Progenitor cell of endocrine pancreas (in vitro differentiated cells): ENCODE measurements around the gene ASS1. TPM values are rescaled to one million over a fixed set of nuclear protein-coding genes. Genes with fewer than 3 reads are reported as not detected.

Experiments used
- DNase-seq: peaks from one replicate; pipeline ENCODE4 v3.0.0; 2021; ENCODE audit warnings: low spot score; ENCODE audit not compliant: unreplicated experiment
- H3K27ac Mint-ChIP-seq: 2 replicates; pipeline ENCODE4 v1.8.0; 2021; ENCODE audit warnings: mild to moderate bottlenecking, moderate library complexity, mixed read lengths
- H3K27me3 Mint-ChIP-seq: 2 replicates; pipeline ENCODE4 v1.8.0; 2021; ENCODE audit warnings: mixed read lengths
- H3K36me3 Mint-ChIP-seq: 2 replicates; pipeline ENCODE4 v1.8.0; 2022; ENCODE audit warnings: mixed read lengths; ENCODE audit not compliant: insufficient read depth
- H3K4me1 Mint-ChIP-seq: 2 replicates; pipeline ENCODE4 v1.8.0; 2021; ENCODE audit warnings: low read depth, mixed read lengths
- H3K4me3 Mint-ChIP-seq: 2 replicates; pipeline ENCODE4 v1.8.0; 2021; ENCODE audit warnings: low read depth, mild to moderate bottlenecking, moderate library complexity, mixed read lengths
- H3K9me3 Mint-ChIP-seq: 2 replicates; pipeline ENCODE4 v1.8.0; 2021; ENCODE audit warnings: low read depth, mixed read lengths
- total RNA-seq: library from RNA; stranded (reverse); gene quantifications from 2 replicates; pipeline ENCODE4 v1.2.1, GENCODE V29; 2021
- TF ChIP-seq, protein P1 (sequence below): fragments of 200-600 bp; sonication (generic); IDR thresholded peaks from one replicate; pipeline ENCODE4 v1.5.0; 2021; ENCODE audit warnings: antibody characterized with exemption, mild to moderate bottlenecking; ENCODE audit not compliant: unreplicated experiment

ASS1 gene
- total RNA-seq, 1 donor from 2014 or later: 6.5 TPM

DNA sequence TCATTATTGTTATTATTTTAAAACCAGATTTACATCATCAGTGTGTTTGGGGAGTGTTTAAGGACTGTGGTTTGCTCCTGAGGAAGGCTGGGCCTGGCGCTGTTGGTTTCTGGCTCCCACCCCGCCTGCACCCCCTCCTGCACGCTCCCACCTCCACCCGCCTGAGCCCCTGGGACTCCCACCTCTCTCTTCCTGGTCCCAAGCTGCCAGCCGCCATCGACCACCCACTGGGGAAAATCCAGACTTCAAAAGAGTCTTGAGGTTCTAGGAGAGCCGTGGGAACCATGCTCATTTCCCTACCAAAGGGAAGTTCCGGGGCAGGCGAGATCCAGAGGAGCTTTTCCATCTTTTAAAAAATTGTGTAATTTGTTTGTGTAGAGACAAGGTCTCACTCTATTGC is 99.6 kb downstream of the ASS1 start:
- TF ChIP-seq, protein P1, sequence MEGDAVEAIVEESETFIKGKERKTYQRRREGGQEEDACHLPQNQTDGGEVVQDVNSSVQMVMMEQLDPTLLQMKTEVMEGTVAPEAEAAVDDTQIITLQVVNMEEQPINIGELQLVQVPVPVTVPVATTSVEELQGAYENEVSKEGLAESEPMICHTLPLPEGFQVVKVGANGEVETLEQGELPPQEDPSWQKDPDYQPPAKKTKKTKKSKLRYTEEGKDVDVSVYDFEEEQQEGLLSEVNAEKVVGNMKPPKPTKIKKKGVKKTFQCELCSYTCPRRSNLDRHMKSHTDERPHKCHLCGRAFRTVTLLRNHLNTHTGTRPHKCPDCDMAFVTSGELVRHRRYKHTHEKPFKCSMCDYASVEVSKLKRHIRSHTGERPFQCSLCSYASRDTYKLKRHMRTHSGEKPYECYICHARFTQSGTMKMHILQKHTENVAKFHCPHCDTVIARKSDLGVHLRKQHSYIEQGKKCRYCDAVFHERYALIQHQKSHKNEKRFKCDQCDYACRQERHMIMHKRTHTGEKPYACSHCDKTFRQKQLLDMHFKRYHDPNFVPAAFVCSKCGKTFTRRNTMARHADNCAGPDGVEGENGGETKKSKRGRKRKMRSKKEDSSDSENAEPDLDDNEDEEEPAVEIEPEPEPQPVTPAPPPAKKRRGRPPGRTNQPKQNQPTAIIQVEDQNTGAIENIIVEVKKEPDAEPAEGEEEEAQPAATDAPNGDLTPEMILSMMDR: no peak
- H3K36me3 Mint-ChIP-seq: no peaks in the 10 kb centered on the region

DNA sequence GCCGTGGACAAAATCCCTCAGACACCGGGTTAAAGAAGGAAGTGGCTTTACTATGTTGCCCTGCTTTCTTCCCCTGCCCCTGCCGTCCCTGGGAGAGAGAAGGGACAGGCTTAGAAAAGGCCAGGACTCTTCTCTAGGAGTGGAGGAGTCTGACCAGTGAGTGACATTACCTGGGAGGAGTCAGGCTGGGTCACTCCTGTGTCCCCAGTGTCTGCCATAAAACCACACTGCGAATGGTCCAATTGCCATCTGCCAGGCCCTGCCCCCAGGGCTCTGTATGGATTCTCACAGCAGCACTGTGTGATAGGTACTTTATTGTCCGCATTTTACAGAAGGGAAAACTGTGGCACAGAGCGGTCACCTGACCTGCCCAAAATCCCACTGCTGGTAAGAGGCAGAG is 103.3 kb downstream of the ASS1 start:
- Mint-ChIP-seq H3K27me3 (peaks cover 17% of the 10 kb centered on the region), H3K4me1 (no peaks in the 10 kb centered on the region), H3K4me3 (no peak overlapping the region), H3K9me3 (peaks cover 5% of the 10 kb centered on the region), H3K36me3 (no peaks in the 10 kb centered on the region), H3K27ac (no peak overlapping the region)
- TF ChIP-seq, protein P1: no peak
- DNase-seq: no peak

More for the DNA sequence above, 99.6 kb downstream of the ASS1 start:
- Mint-ChIP-seq H3K9me3 (peaks cover 2% of the 10 kb centered on the region), H3K4me1 (no peaks in the 10 kb centered on the region), H3K4me3 (no peak overlapping the region), H3K27me3 (peaks cover 37% of the 10 kb centered on the region), H3K27ac (no peak overlapping the region)
- DNase-seq: no peak

DNA sequence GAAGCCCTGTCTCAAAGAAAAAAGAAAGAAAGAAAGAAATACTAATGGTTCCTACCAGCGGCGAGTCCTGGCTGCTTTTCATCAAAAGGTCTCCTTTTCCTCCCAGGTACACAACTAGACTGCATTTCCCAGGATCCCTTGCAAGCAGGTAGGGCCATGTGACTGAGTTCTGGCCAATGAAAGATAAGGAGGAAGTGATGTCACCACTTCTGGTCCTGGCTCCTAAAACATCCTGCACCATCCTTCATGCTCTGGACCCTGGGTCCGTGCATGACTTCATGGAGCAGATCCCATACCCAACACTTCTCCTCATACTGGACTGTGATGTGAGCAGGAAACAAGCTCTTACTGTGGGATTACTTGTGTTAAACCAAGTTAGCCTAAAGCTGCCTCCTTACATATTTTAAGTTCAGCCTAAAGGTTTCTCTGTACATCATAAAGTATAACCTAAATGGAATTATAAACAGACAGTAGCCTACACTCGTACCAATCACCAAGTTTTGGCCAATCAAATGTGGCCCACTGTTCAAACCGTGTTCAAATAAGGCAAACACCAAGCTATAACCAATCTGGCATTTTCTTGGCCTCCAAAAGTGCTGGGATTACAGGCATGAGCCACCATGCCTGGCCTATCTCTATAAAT is 104.5 kb downstream of the ASS1 start:
- H3K4me1 Mint-ChIP-seq: no peaks in the 10 kb centered on the region
- no peak for DNase-seq
- H3K4me3 Mint-ChIP-seq: no peak overlapping the region
- TF ChIP-seq, protein P1: no peak
- H3K27me3 Mint-ChIP-seq: peaks cover 9% of the 10 kb centered on the region
- no peak overlapping the region for H3K27ac Mint-ChIP-seq
- no peaks in the 10 kb centered on the region for H3K36me3 Mint-ChIP-seq
- peaks cover 5% of the 10 kb centered on the region for H3K9me3 Mint-ChIP-seq

Other genes starting within 250 kb of the ASS1 start
- 0.26 and 0.31 TPM in 2 replicates for gene HMCN2, start 179.2 kb upstream of the ASS1 start, total RNA-seq
- 62.8 and 68.9 TPM in 2 replicates for gene FUBP3, start 134.6 kb downstream of the ASS1 start, total RNA-seq
- gene PRDM12, start 219.6 kb downstream of the ASS1 start, total RNA-seq: not detected in 2 replicates
- 45.9 and 46.5 TPM in 2 replicates for gene EXOSC2, start 248.8 kb downstream of the ASS1 start, total RNA-seq